ENCODE results near the gene RBM20.

Gene RBM20

GRCh38 chr10:110811791-110812581 is 167.8 kb downstream of the RBM20 start:
- DNase-seq (ENCODE audit: low spot score) = no peak

- no peak for DNase-seq (ENCODE audit: low spot score)
Measured at GRCh38 chr10:110812583-110812982, 168.4 kb downstream of the RBM20 start.

- no peak for DNase-seq (ENCODE audit: low spot score)
Measured at GRCh38 chr10:110813743-110814472, 169.8 kb downstream of the RBM20 start.

- DNase-seq (ENCODE audit: low spot score) = no peak
Measured at GRCh38 chr10:110815354-110816004, 171.3 kb downstream of the RBM20 start.

- no peak for DNase-seq (ENCODE audit: low spot score)
Measured at GRCh38 chr10:110817614-110818013, 173.5 kb downstream of the RBM20 start.

GRCh38 chr10:110818311-110819256 is 174.4 kb downstream of the RBM20 start:
- DNase-seq (ENCODE audit: low spot score) = no peak

GRCh38 chr10:110820321-110820814 is 176.2 kb downstream of the RBM20 start:
- no peak for DNase-seq (ENCODE audit: low spot score)

GRCh38 chr10:110821508-110821907 is 177.4 kb downstream of the RBM20 start:
- DNase-seq (ENCODE audit: low spot score) = no peak

- no peak for DNase-seq (ENCODE audit: low spot score)
Measured at GRCh38 chr10:110822035-110822711, 178.0 kb downstream of the RBM20 start.

GRCh38 chr10:110822712-110823311 is 178.7 kb downstream of the RBM20 start:
- DNase-seq (ENCODE audit: low spot score) = no peak

GRCh38 chr10:110824152-110824441 is 180.0 kb downstream of the RBM20 start:
- DNase-seq (ENCODE audit: low spot score) = no peak

GRCh38 chr10:110824660-110825059 is 180.5 kb downstream of the RBM20 start:
- no peak for DNase-seq (ENCODE audit: low spot score)

- DNase-seq (ENCODE audit: low spot score) = no peak
Measured at GRCh38 chr10:110825508-110825907, 181.4 kb downstream of the RBM20 start.

GRCh38 chr10:110827410-110827809 is 183.3 kb downstream of the RBM20 start:
- DNase-seq (ENCODE audit: low spot score) = no peak

GRCh38 chr10:110827875-110828274 is 183.7 kb downstream of the RBM20 start:
- DNase-seq (ENCODE audit: low spot score) = no peak

GRCh38 chr10:110828525-110828924 is 184.4 kb downstream of the RBM20 start:
- no peak for DNase-seq (ENCODE audit: low spot score)

GRCh38 chr10:110829721-110830410 is 185.7 kb downstream of the RBM20 start:
- no peak for DNase-seq (ENCODE audit: low spot score)

GRCh38 chr10:110833234-110833940 is 189.3 kb downstream of the RBM20 start:
- DNase-seq (ENCODE audit: low spot score) = no peak

- DNase-seq (ENCODE audit: low spot score) = no peak
Measured at GRCh38 chr10:110833941-110834628, 189.9 kb downstream of the RBM20 start.

Data from NAMALWA (cell line).